GM18507 (cell line): Measurements from ENCODE around the gene BRAT1.

Experiments
- DNase-seq: peaks from one replicate; pipeline ENCODE4 v3.0.0; 2011; ENCODE audit warnings: low read depth; ENCODE audit not compliant: insufficient read length; ENCODE audit errors: extremely low spot score
- FAIRE-seq: peaks from 2 replicates; lab custom pipeline; 2011; peaks lifted over from hg19 to GRCh38; lab: Jason Lieb, UNC

Gene BRAT1

DNA sequence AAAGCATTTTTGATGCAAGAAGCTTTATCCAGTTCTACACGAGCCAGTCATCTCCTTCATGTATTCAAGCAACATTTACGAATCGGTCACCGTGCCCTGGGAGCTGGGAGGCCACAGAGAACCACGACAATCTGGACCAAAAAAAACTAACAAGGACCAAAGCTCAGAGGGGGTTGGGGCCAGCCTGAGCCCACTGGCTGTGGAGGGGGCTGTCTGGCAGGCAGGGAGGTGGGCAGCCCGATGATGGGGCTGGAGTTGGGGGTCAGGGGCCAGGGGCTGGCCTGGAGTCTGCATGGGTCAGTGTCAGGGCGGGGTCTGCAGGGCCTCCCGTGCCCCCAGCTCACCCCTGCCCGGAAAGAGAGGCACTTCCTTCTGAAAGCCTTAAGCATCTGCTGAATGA is 66.6 kb downstream of the BRAT1 start:
- DNase-seq = no peak

DNA sequence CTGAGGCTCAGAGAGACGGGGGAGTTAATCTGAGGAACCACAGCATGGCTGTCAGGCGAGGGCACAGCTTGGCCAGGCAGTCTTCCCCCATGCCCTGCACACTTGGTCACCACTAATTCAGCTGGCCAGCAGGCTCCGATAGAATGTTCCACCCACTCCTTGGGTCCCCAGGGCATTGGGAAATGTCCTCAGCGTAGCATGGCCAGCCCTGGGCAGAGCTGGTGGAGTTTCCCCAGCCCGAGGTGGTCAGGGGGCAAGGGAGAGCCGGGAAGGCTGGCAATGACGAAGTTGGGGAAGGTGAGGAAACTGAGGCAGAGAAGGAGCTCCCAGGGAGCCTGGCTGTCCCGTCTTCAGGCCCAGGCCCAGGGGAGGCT is 67.1 kb downstream of the BRAT1 start:
- FAIRE-seq = no peak
- no peak for DNase-seq

More for the DNA sequence above, 66.6 kb downstream of the BRAT1 start:
- FAIRE-seq = no peak
